Kidney epithelial cell (primary cell): ENCODE data around the gene PALM. TPM values are rescaled to one million over a fixed set of nuclear protein-coding genes. Genes with fewer than 3 reads are reported as not detected.

Source experiments
- DNase-seq: peaks from one replicate; pipeline ENCODE4 v3.0.0-alpha.2; 2010; ENCODE audit warnings: low read depth
- H3K27me3 ChIP-seq: 2 replicates; pipeline ENCODE4 v1.6.0; 2011; ENCODE audit warnings: low read length; ENCODE audit not compliant: control insufficient read depth, insufficient read depth
- H3K36me3 ChIP-seq: 2 replicates; pipeline ENCODE4 v1.5.1; 2011; ENCODE audit warnings: low read length; ENCODE audit not compliant: control insufficient read depth, insufficient read depth
- H3K4me3 ChIP-seq: 2 replicates; pipeline ENCODE4 v1.5.1; 2011; ENCODE audit warnings: low read depth, mild to moderate bottlenecking, control low read depth, low read length
- total RNA-seq: library from RNA; depleted of rRNA; stranded (reverse); fragments of >200 nt; gene quantifications from 2 replicates; pipeline ENCODE4 v1.2.3, GENCODE V29; 2015
- TF ChIP-seq, protein P1 (sequence below): IDR thresholded peaks from 2 replicates; pipeline ENCODE4 v1.5.1; 2011; ENCODE audit warnings: mild to moderate bottlenecking, moderate library complexity, low read length, control low read depth, inconsistent platforms; ENCODE audit not compliant: insufficient read depth, poor library complexity, severe bottlenecking

Gene PALM
- total RNA-seq, 1 donor from 2014 or later: 49.8 TPM

DNA sequence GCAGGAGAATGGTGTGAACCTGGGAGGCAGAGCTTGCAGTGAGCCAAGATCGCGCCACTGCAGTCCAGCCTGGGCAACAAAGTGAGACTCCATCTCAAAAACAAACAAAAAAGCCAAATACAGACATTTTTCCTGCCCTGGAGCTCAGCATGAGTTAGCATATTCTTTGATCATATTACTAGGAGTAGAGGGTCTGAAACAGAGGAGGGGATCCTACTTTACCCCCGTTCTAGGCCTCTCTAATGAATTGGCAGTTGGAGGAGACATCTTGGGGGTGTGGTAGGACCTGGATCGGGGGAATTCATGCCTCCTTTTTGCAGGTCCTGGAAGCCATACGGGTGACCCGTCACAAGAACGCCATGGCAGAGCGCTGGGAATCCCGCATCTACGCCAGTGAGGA, 54.4 kb downstream of the PALM start:
- TF ChIP-seq, protein P1, sequence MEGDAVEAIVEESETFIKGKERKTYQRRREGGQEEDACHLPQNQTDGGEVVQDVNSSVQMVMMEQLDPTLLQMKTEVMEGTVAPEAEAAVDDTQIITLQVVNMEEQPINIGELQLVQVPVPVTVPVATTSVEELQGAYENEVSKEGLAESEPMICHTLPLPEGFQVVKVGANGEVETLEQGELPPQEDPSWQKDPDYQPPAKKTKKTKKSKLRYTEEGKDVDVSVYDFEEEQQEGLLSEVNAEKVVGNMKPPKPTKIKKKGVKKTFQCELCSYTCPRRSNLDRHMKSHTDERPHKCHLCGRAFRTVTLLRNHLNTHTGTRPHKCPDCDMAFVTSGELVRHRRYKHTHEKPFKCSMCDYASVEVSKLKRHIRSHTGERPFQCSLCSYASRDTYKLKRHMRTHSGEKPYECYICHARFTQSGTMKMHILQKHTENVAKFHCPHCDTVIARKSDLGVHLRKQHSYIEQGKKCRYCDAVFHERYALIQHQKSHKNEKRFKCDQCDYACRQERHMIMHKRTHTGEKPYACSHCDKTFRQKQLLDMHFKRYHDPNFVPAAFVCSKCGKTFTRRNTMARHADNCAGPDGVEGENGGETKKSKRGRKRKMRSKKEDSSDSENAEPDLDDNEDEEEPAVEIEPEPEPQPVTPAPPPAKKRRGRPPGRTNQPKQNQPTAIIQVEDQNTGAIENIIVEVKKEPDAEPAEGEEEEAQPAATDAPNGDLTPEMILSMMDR: no peak
- DNase-seq: no peak
- Histone ChIP-seq H3K4me3 (no peak overlapping the region), H3K36me3 (peaks cover 1% of the 10 kb centered on the region), H3K27me3 (no peaks in the 10 kb centered on the region)

GRCh38 chr19:763869-764268, 55.1 kb downstream of the PALM start:
- no peaks in the 10 kb centered on the region for H3K27me3 ChIP-seq
- H3K36me3 ChIP-seq: peaks cover 1% of the 10 kb centered on the region
- no peak overlapping the region for H3K4me3 ChIP-seq
- no peak for DNase-seq
- TF ChIP-seq, protein P1: no peak

DNA sequence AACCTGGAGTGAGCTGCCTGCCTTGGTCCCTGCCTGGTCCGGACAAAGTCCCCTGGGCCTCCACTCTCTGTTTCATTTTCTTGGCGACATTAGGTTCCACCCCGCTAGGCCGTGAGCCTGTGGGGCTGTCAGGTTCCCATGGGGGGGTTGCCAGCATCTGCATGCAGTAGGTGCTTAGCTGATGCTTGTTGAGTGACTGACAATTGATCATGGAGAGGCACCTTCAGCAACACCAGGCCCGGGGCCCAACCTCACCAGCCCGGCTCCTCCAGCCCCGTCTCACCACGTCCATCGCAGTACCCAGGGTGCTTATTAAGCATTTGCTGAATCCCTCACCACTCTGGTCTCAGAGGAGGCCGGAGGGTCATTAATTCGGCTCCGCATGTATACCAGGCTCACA, 55.6 kb downstream of the PALM start:
- no peak overlapping the region for H3K4me3 ChIP-seq
- DNase-seq: no peak
- TF ChIP-seq, protein P1: no peak
- H3K36me3 ChIP-seq: peaks cover 1% of the 10 kb centered on the region
- H3K27me3 ChIP-seq: no peaks in the 10 kb centered on the region

- Histone ChIP-seq H3K36me3 (peaks cover 1% of the 10 kb centered on the region), H3K4me3 (no peak overlapping the region), H3K27me3 (no peaks in the 10 kb centered on the region)
- DNase-seq: no peak
- TF ChIP-seq, protein P1: no peak
These were observed 56.5 kb downstream of the PALM start for GRCh38 chr19:765179-765738.

DNA sequence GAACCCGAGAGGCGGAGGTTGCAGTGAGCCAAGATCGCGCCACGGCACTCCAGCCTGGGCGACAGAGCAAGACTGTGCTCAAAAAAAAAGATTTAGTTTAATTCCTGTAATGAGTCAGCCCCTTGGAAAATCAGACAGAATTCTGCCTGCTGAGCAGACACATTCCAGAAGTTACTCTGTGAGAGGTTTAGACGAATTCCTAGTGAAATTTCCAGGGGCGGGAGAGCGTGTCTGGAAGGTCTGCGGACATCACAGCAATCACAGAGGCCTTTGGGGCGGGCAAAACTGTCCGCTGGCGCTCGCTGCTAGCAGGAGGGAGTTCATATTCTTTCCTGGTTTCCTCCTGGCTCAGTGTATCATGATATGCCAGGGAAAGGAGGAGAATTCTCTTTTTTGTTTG, 59.7 kb downstream of the PALM start:
- TF ChIP-seq, protein P1: no peak
- no peaks in the 10 kb centered on the region for H3K36me3 ChIP-seq
- H3K4me3 ChIP-seq: no peak overlapping the region
- peak; percentile 83 for DNase-seq
- H3K27me3 ChIP-seq: no peaks in the 10 kb centered on the region

DNA sequence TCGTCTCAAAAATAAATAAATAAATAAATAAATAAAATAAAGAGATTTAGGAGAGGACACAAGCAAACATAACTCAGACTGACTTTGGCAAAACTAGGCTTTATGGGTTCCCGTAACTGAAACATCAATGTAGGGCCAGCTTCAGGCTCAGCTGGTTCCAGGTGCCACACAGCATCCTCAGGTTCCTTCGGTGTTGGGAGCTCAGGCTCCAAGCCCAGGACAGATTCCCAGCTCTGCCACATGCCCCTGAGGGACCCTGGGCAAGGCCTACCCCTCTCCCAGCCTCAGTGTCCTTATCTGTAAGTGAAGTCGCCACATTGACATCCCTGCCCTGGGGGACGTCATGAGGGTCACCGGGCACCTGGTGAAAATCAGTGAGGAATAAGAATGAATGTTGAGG, 60.9 kb downstream of the PALM start:
- H3K4me3 ChIP-seq: no peak overlapping the region
- TF ChIP-seq, protein P1: no peak
- no peak for DNase-seq
- no peaks in the 10 kb centered on the region for H3K36me3 ChIP-seq
- H3K27me3 ChIP-seq: no peaks in the 10 kb centered on the region
